ENCODE results near the gene ZFP62. TPM values are rescaled to one million over a fixed set of nuclear protein-coding genes. Genes with fewer than 3 reads are reported as not detected.

Gene ZFP62
- total RNA-seq, 4 donors from 2014 or later: 35.5 to 41.1 (median 39.1) TPM

- 80% methylated on average over 13 of the region's 13 CpGs for WGBS
- Histone ChIP-seq H3K9me3 (no peaks in the 10 kb centered on the region), H3K4me1 (no peaks in the 10 kb centered on the region), H3K27me3 (no peaks in the 10 kb centered on the region), H3K27ac (no peak overlapping the region), H3K36me3 (peaks cover 59% of the 10 kb centered on the region), H3K4me3 (no peak overlapping the region)
- no peak for DNase-seq (ENCODE audit: low spot score in 2 of 2)
- TF ChIP-seq CTCF (IDR thresholded peaks at IDR 0.05): no peak
- TF ChIP-seq EP300 (IDR thresholded peaks at IDR 0.05): no peak
- TF ChIP-seq POLR2A (IDR thresholded peaks at IDR 0.05): no peak
- TF ChIP-seq POLR2AphosphoS5 (IDR thresholded peaks at IDR 0.05): no peak
Observed at GRCh38 chr5:180853121-180853847, 7.8 kb downstream of the ZFP62 start.

- Histone ChIP-seq H3K9me3 (no peaks in the 10 kb centered on the region), H3K27me3 (no peaks in the 10 kb centered on the region), H3K4me1 (no peaks in the 10 kb centered on the region), H3K36me3 (peaks cover 65% of the 10 kb centered on the region), H3K27ac (no peak overlapping the region), H3K4me3 (no peak overlapping the region)
- WGBS: 86% methylated on average over 4 of the region's 4 CpGs
- no peak for TF ChIP-seq CTCF (IDR thresholded peaks at IDR 0.05)
- no peak for TF ChIP-seq POLR2A (IDR thresholded peaks at IDR 0.05)
- no peak for TF ChIP-seq POLR2AphosphoS5 (IDR thresholded peaks at IDR 0.05)
- TF ChIP-seq EP300 (IDR thresholded peaks at IDR 0.05): no peak
- no peak for DNase-seq (ENCODE audit: low spot score in 2 of 2)
Observed at GRCh38 chr5:180852495-180852894, 8.6 kb downstream of the ZFP62 start.

DNA sequence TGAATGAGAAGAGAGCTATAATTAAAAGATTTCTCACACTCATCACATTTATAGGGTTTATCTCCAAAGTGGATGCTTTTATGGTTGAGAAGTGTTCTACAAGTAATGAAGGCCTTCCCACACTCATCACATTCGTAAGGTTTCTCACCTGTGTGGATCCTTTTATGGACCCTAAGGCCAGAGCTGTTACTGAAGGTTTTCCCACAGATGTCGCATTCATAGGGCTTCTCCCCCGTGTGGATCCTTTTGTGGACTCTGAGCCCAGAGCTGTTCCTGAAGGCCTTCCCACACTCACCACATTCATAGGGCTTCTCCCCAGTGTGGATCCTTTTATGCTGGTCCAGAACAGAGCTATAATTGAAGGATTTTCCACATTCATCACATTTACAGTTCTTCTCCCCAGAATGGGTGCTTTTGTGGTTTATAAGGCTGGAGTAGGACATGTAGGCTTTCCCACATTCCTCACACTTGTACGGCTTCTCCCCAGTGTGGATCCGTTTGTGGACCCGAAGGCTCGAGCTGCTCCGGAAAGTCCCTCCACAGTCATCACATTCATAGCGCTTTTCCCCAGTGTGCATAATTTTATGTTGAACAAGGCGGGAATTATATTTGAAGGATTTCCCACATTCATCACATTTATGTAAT, 10.5 kb downstream of the ZFP62 start:
- H3K9me3 ChIP-seq: no peaks in the 10 kb centered on the region
- H3K36me3 ChIP-seq: peaks cover 68% of the 10 kb centered on the region
- no peak for DNase-seq (ENCODE audit: low spot score in 2 of 2)
- 99% methylated on average over 10 of the region's 10 CpGs for WGBS
- no peak overlapping the region for H3K4me3 ChIP-seq
- no peaks in the 10 kb centered on the region for H3K4me1 ChIP-seq
- no peak for TF ChIP-seq POLR2A (IDR thresholded peaks at IDR 0.05)
- no peak for TF ChIP-seq CTCF (IDR thresholded peaks at IDR 0.05)
- TF ChIP-seq POLR2AphosphoS5 (IDR thresholded peaks at IDR 0.05): no peak
- no peak for TF ChIP-seq EP300 (IDR thresholded peaks at IDR 0.05)
- no peak overlapping the region for H3K27ac ChIP-seq
- H3K27me3 ChIP-seq: no peaks in the 10 kb centered on the region

GRCh38 chr5:180849827-180850226, 11.2 kb downstream of the ZFP62 start:
- Histone ChIP-seq H3K4me1 (no peaks in the 10 kb centered on the region), H3K36me3 (peaks cover 64% of the 10 kb centered on the region), H3K27me3 (no peaks in the 10 kb centered on the region), H3K4me3 (no peak overlapping the region), H3K27ac (no peak overlapping the region), H3K9me3 (no peaks in the 10 kb centered on the region)
- DNase-seq (ENCODE audit: low spot score in 2 of 2): no peak
- WGBS: 93% methylated on average over 4 of the region's 4 CpGs
- no peak for TF ChIP-seq EP300 (IDR thresholded peaks at IDR 0.05)

DNA sequence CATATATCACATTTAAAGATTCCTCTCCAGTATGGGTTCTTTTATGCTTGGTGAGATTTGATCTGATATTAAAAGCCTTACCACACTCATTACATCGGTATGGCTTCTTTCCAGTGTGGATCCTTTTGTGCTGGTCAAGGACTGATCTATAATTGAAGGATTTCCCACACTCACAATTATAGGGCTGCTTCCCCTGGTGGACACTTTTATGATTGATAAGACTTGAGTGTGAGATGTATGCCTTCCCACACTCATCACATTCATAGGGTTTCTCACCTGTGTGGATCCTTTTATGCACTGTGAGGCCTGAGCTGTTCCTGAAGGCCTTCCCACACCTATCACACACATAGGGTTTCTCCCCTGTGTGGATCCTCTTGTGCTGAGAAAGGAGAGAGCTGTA, 12.2 kb downstream of the ZFP62 start:
- Histone ChIP-seq H3K9me3 (no peaks in the 10 kb centered on the region), H3K36me3 (peaks cover 61% of the 10 kb centered on the region), H3K27me3 (no peaks in the 10 kb centered on the region), H3K4me3 (no peak overlapping the region), H3K4me1 (no peaks in the 10 kb centered on the region), H3K27ac (no peak overlapping the region)
- DNase-seq (ENCODE audit: low spot score in 2 of 2): no peak
- WGBS: 100% methylated on average over 1 of the region's 1 CpG
- TF ChIP-seq EP300 (IDR thresholded peaks at IDR 0.05): no peak
- no peak for TF ChIP-seq POLR2A (IDR thresholded peaks at IDR 0.05)
- no peak for TF ChIP-seq CTCF (IDR thresholded peaks at IDR 0.05)
- no peak for TF ChIP-seq POLR2AphosphoS5 (IDR thresholded peaks at IDR 0.05)

Measured in suprapubic skin (tissue), 4 donors.